ENCODE measurements around the gene ETV6.

- TF ChIP-seq, protein P1, sequence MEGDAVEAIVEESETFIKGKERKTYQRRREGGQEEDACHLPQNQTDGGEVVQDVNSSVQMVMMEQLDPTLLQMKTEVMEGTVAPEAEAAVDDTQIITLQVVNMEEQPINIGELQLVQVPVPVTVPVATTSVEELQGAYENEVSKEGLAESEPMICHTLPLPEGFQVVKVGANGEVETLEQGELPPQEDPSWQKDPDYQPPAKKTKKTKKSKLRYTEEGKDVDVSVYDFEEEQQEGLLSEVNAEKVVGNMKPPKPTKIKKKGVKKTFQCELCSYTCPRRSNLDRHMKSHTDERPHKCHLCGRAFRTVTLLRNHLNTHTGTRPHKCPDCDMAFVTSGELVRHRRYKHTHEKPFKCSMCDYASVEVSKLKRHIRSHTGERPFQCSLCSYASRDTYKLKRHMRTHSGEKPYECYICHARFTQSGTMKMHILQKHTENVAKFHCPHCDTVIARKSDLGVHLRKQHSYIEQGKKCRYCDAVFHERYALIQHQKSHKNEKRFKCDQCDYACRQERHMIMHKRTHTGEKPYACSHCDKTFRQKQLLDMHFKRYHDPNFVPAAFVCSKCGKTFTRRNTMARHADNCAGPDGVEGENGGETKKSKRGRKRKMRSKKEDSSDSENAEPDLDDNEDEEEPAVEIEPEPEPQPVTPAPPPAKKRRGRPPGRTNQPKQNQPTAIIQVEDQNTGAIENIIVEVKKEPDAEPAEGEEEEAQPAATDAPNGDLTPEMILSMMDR (IDR thresholded peaks at IDR 0.05): no peak
- no peak for TF ChIP-seq POLR2AphosphoS2 (conservative IDR thresholded peaks at IDR 0.05; ENCODE audit: low read length)
Measured at GRCh38 chr12:11628353-11628752, 21.1 kb upstream of the ETV6 start.

Measured in A549 (cell line).